ENCODE data around the gene NCAM1. TPM values are rescaled to one million over a fixed set of nuclear protein-coding genes. Genes with fewer than 3 reads are reported as not detected.

Gene NCAM1
- total and polyA plus RNA-seq, 2 of the 13 experiments (the other 11 are each of a cell fraction or from before 2014, with no cell fraction given) = 0.05 TPM; not detected in 1

- H3K4me2 ChIP-seq (ENCODE audit: low read depth, low read length) = no peak overlapping the region
Measured at GRCh38 chr11:113204280-113204679, 243.1 kb downstream of the NCAM1 start.

GRCh38 chr11:113213549-113213948 is 252.3 kb downstream of the NCAM1 start:
- no peak overlapping the region for H3K4me3 ChIP-seq (replicated peaks in 1 of 3; ENCODE audit: insufficient read depth in 1 of 3, low read depth in 2 of 3, low read length in 3 of 3)
- no peak overlapping the region for H2AFZ ChIP-seq (ENCODE audit: low read length)
- no peak overlapping the region for H3K9ac ChIP-seq (ENCODE audit: insufficient read depth, low read depth, low read length)
- H3K36me3 ChIP-seq (replicated peaks in 1 of 2; ENCODE audit: control insufficient read depth in 1 of 2, insufficient read depth in 2 of 2, low read length in 2 of 2) = no peaks in the 10 kb centered on the region
- no peak overlapping the region for H3K27ac ChIP-seq (ENCODE audit: extremely low read length, insufficient read depth, low read length)
- peaks cover 0 to 4% of the 10 kb centered on the region in 2 experiments; a peak in 2 of 5 replicates for H3K27me3 ChIP-seq (ENCODE audit: control insufficient read depth in 1 of 2, insufficient read depth in 2 of 2, low read length in 2 of 2)
- no peak overlapping the region for H3K4me2 ChIP-seq (ENCODE audit: low read depth, low read length)
- intact Hi-C loops (cut with micrococcal nuclease; ENCODE audit: unreplicated experiment) (no loop called here), in situ Hi-C loops (cut with HindIII; ENCODE audit: extremely low pct_ligation_motif_present, low pct_unique_long_range_greater_than_20kb) (no loop called here)
- DNase-seq (ENCODE audit: low spot score) (no peak), FAIRE-seq (no peak), ATAC-seq (no peak)
- WGBS (ENCODE audit: low lambda C conversion rate) = 0% methylated on average over 2 of the region's 2 CpGs
- no peaks in the 10 kb centered on the region for H3K79me2 ChIP-seq (ENCODE audit: insufficient read depth, low read length)
- no TSS peak for BruUV-seq (replicated peaks)
- ChIA-PET POLR2A (no interaction called here), CTCF (ENCODE audit: low intra/inter-chr PET ratio, low total read pairs) (no interaction called here)
- no peaks in the 10 kb centered on the region for H3K9me3 ChIP-seq (ENCODE audit: low read length)
- H3K4me1 ChIP-seq (ENCODE audit: insufficient read depth, low read length) = no peaks in the 10 kb centered on the region
- no peaks in the 10 kb centered on the region for H4K20me1 ChIP-seq (ENCODE audit: insufficient read depth, low read length)
- TF ChIP-seq NFE2 (CRISPR knock-in tag; IDR thresholded peaks at IDR 0.05) = no peak
- no peak for TF ChIP-seq ATAD3A (CRISPR knock-in tag; IDR thresholded peaks at IDR 0.05)
- no peak for TF ChIP-seq ZNF777 (CRISPR knock-in tag; IDR thresholded peaks at IDR 0.05)
- no peak for TF ChIP-seq PAWR (CRISPR knock-in tag; IDR thresholded peaks at IDR 0.05; ENCODE audit: borderline replicate concordance)
- TF ChIP-seq HOXA7 (CRISPR knock-in tag; IDR thresholded peaks at IDR 0.05) = no peak
- no peak for TF ChIP-seq THAP9 (CRISPR knock-in tag; IDR thresholded peaks at IDR 0.05; ENCODE audit: borderline replicate concordance)

More at GRCh38 chr11:113204280-113204679, 243.1 kb downstream of the NCAM1 start:
- in situ Hi-C loops (cut with HindIII; ENCODE audit: extremely low pct_ligation_motif_present, low pct_unique_long_range_greater_than_20kb) = no loop called here
- POLR2A ChIA-PET = no interaction called here
- FAIRE-seq (no peak), ATAC-seq (no peak), DNase-seq (ENCODE audit: low spot score) (no peak)
- Histone ChIP-seq H3K27ac (ENCODE audit: extremely low read length, insufficient read depth, low read length) (no peak overlapping the region), H3K9me3 (ENCODE audit: low read length) (no peaks in the 10 kb centered on the region), H3K27me3 (ENCODE audit: control insufficient read depth in 1 of 2, insufficient read depth in 2 of 2, low read length in 2 of 2) (peaks cover 0 to 39% of the 10 kb centered on the region in 2 experiments; a peak in 1 of 5 replicates), H3K9ac (ENCODE audit: insufficient read depth, low read depth, low read length) (no peak overlapping the region), H3K4me3 (replicated peaks in 1 of 3; ENCODE audit: insufficient read depth in 1 of 3, low read depth in 2 of 3, low read length in 3 of 3) (no peak overlapping the region), H3K4me1 (ENCODE audit: insufficient read depth, low read length) (no peaks in the 10 kb centered on the region), H2AFZ (ENCODE audit: low read length) (no peak overlapping the region), H3K79me2 (ENCODE audit: insufficient read depth, low read length) (no peaks in the 10 kb centered on the region), H3K36me3 (replicated peaks in 1 of 2; ENCODE audit: control insufficient read depth in 1 of 2, insufficient read depth in 2 of 2, low read length in 2 of 2) (no peaks in the 10 kb centered on the region), H4K20me1 (ENCODE audit: insufficient read depth, low read length) (no peaks in the 10 kb centered on the region)
- intact Hi-C loops (cut with micrococcal nuclease; ENCODE audit: unreplicated experiment) = no loop called here
- TF ChIP-seq ZNF557 (CRISPR knock-in tag; IDR thresholded peaks at IDR 0.05) (no peak), ZFY (CRISPR knock-in tag; IDR thresholded peaks at IDR 0.05) (no peak), STAG1 (CRISPR knock-in tag; IDR thresholded peaks at IDR 0.05) (no peak), SMAD1 (CRISPR knock-in tag; IDR thresholded peaks at IDR 0.05; ENCODE audit: borderline replicate concordance, low read depth) (no peak), TFDP2 (CRISPR knock-in tag; IDR thresholded peaks at IDR 0.05) (no peak), ATRX (CRISPR knock-in tag; IDR thresholded peaks at IDR 0.05; ENCODE audit: borderline replicate concordance) (no peak), RBM39 (IDR thresholded peaks at IDR 0.05; ENCODE audit: low read depth, low read length, poor library complexity, severe bottlenecking) (no peak)
- WGBS (ENCODE audit: low lambda C conversion rate) = 29% methylated on average over 10 of the region's 10 CpGs
- no TSS peak for BruUV-seq (replicated peaks)
- CTCF ChIA-PET (ENCODE audit: low intra/inter-chr PET ratio, low total read pairs) = no interaction called here
